ENCODE results near the gene DUSP16. TPM values are rescaled to one million over a fixed set of nuclear protein-coding genes. Genes with fewer than 3 reads are reported as not detected.

DUSP16 gene
- total RNA-seq, 1 experiment from 2014 or later, result 51.9 TPM

GRCh38 chr12:12469386-12469785 is 93.3 kb downstream of the DUSP16 start:
- no peak for TF ChIP-seq CREB1 (CRISPR knock-in tag; IDR thresholded peaks at IDR 0.05)
- no peak for TF ChIP-seq NFATC4 (CRISPR knock-in tag; IDR thresholded peaks at IDR 0.05)
- TF ChIP-seq ZNF425 (CRISPR knock-in tag; conservative IDR thresholded peaks at IDR 0.05), result no peak
- TF ChIP-seq JUN (CRISPR knock-in tag; IDR thresholded peaks at IDR 0.05), result no peak
- peaks cover 2% of the 10 kb centered on the region for H3K27me3 Mint-ChIP-seq (ENCODE audit: low read depth)
- CTCF ChIA-PET, result no interaction called here
- H3K27ac Mint-ChIP-seq, result no peak overlapping the region
- peaks cover 7% of the 10 kb centered on the region for H3K4me1 Mint-ChIP-seq
- ATAC-seq (no peak), DNase-seq (ENCODE audit: low spot score) (no peak)
- POLR2A ChIA-PET, result no interaction called here
- peaks cover 24% of the 10 kb centered on the region for H3K9me3 Mint-ChIP-seq
- H3K36me3 Mint-ChIP-seq, result peaks cover 30% of the 10 kb centered on the region
- no peak overlapping the region for H3K4me3 Mint-ChIP-seq

GRCh38 chr12:12468575-12468974 is 94.1 kb downstream of the DUSP16 start:
- H3K27me3 Mint-ChIP-seq (ENCODE audit: low read depth), result peaks cover 2% of the 10 kb centered on the region
- no peak overlapping the region for H3K27ac Mint-ChIP-seq
- CTCF ChIA-PET, result no interaction called here
- no peak overlapping the region for H3K4me3 Mint-ChIP-seq
- H3K36me3 Mint-ChIP-seq, result peaks cover 30% of the 10 kb centered on the region
- POLR2A ChIA-PET, result no interaction called here
- DNase-seq (ENCODE audit: low spot score) (no peak), ATAC-seq (no peak)
- H3K4me1 Mint-ChIP-seq, result peaks cover 7% of the 10 kb centered on the region
- no peak for TF ChIP-seq MLX (CRISPR knock-in tag; IDR thresholded peaks at IDR 0.05)
- no peak for TF ChIP-seq RORB (CRISPR knock-in tag; IDR thresholded peaks at IDR 0.05)
- TF ChIP-seq RELA (CRISPR knock-in tag; IDR thresholded peaks at IDR 0.05; ENCODE audit: borderline replicate concordance), result no peak
- no peak for TF ChIP-seq ZMAT4 (CRISPR knock-in tag; IDR thresholded peaks at IDR 0.05)
- no peak for TF ChIP-seq ZNF416 (CRISPR knock-in tag; IDR thresholded peaks at IDR 0.05)
- H3K9me3 Mint-ChIP-seq, result peaks cover 24% of the 10 kb centered on the region

GRCh38 chr12:12467688-12468261 is 94.9 kb downstream of the DUSP16 start:
- CTCF ChIA-PET, result no interaction called here
- Mint-ChIP-seq H3K9me3 (peaks cover 24% of the 10 kb centered on the region), H3K4me1 (peaks cover 7% of the 10 kb centered on the region), H3K4me3 (no peak overlapping the region), H3K36me3 (peaks cover 30% of the 10 kb centered on the region), H3K27ac (no peak overlapping the region; the same call in 1 of the 2 replicates), H3K27me3 (ENCODE audit: low read depth) (peaks cover 2% of the 10 kb centered on the region)
- POLR2A ChIA-PET, result no interaction called here
- ATAC-seq (no peak), DNase-seq (ENCODE audit: low spot score) (no peak)
- TF ChIP-seq ATF3 (CRISPR knock-in tag; conservative IDR thresholded peaks at IDR 0.05), result no peak
- TF ChIP-seq FOXP4 (CRISPR knock-in tag; IDR thresholded peaks at IDR 0.05), result no peak
- TF ChIP-seq GABPB1 (CRISPR knock-in tag; IDR thresholded peaks at IDR 0.05), result no peak
- no peak for TF ChIP-seq ESRRA (CRISPR knock-in tag; IDR thresholded peaks at IDR 0.05; ENCODE audit: borderline replicate concordance)
- TF ChIP-seq MLX (CRISPR knock-in tag; IDR thresholded peaks at IDR 0.05), result no peak
- TF ChIP-seq EMX1 (CRISPR knock-in tag; IDR thresholded peaks at IDR 0.05), result no peak

Data from WTC11 (cell line).